Endodermal cell (in vitro differentiated cells): ENCODE results near the gene CDC42BPG. TPM values are rescaled to one million over a fixed set of nuclear protein-coding genes. Genes with fewer than 3 reads are reported as not detected.
A peak's percentile ranks its signal among the peaks of the same experiment; 100 is the strongest.

Source experiments
- DNase-seq: peaks from one replicate; pipeline ENCODE4 v3.0.0-alpha.2; 2017
- H3K27ac ChIP-seq: 2 replicates; pipeline ENCODE4 v1.5.1; 2013; ENCODE audit warnings: mild to moderate bottlenecking, low read depth, low read length, moderate library complexity
- H3K27me3 ChIP-seq: 2 replicates; pipeline ENCODE4 v1.6.1; 2013; ENCODE audit warnings: mild to moderate bottlenecking, low read length, moderate library complexity; ENCODE audit not compliant: insufficient read depth, control insufficient read depth, poor library complexity, severe bottlenecking
- H3K36me3 ChIP-seq: 2 replicates; pipeline ENCODE4 v1.7.0; 2013; ENCODE audit warnings: mild to moderate bottlenecking, low read length, moderate library complexity; ENCODE audit not compliant: control insufficient read depth, insufficient read depth
- H3K4me1 ChIP-seq: one replicate; pipeline ENCODE4 v1.7.0; 2013; ENCODE audit warnings: low read length; ENCODE audit not compliant: control insufficient read depth, insufficient read depth
- H3K4me3 ChIP-seq: 2 replicates; pipeline ENCODE4 v1.5.1; 2013; ENCODE audit warnings: mild to moderate bottlenecking, low read length, moderate library complexity
- H3K9ac ChIP-seq: 2 replicates; pipeline ENCODE4 v1.6.1; 2013; ENCODE audit warnings: mild to moderate bottlenecking, low read length, moderate library complexity; ENCODE audit not compliant: poor library complexity, severe bottlenecking; ENCODE audit errors: extremely low read depth
- H3K9me3 ChIP-seq: 2 replicates; pipeline ENCODE4 v1.6.1; 2013; ENCODE audit warnings: mild to moderate bottlenecking, low read length, moderate library complexity; ENCODE audit not compliant: control insufficient read depth
- H3K27ac Mint-ChIP-seq: 2 replicates; pipeline ENCODE4 v1.8.0; 2020; ENCODE audit warnings: mixed read lengths
- H3K27me3 Mint-ChIP-seq: 2 replicates; pipeline ENCODE4 v1.8.0; 2021; ENCODE audit warnings: mild to moderate bottlenecking, mixed read lengths; ENCODE audit not compliant: insufficient read depth
- H3K36me3 Mint-ChIP-seq: 2 replicates; pipeline ENCODE4 v1.8.0; 2020; ENCODE audit warnings: low read depth, mixed read lengths
- H3K4me1 Mint-ChIP-seq: 2 replicates; pipeline ENCODE4 v1.8.0; 2020; ENCODE audit warnings: mixed read lengths
- H3K4me3 Mint-ChIP-seq: 2 replicates; pipeline ENCODE4 v1.8.0; 2020; ENCODE audit warnings: mild to moderate bottlenecking, moderate library complexity, mixed read lengths
- H3K9me3 Mint-ChIP-seq: 2 replicates; pipeline ENCODE4 v1.8.0; 2020; ENCODE audit warnings: mild to moderate bottlenecking, mixed read lengths
- WGBS, 2 experiments: methylation state at CpG; one replicate each; pipeline versions ENCODE4 v1.1.5 to v1.1.7; 2013; ENCODE audit warnings: missing lambda C conversion rate in 2 of 2, mixed read lengths in 1 of 2; ENCODE audit not compliant: insufficient coverage in 1 of 2, insufficient read length in 1 of 2; 5-methylcytosine and 5-hydroxymethylcytosine counted together
- total RNA-seq, 2 donors: library from RNA; stranded (reverse); fragmentation: NEBNext Ultra II Directional in 1 of 2; extraction: Animal tissue kit (Norgen Biotek cat#: 25700) in 1 of 2; gene quantifications; 2 replicates in 1 of 2; 3 replicates in 1 of 2; pipeline ENCODE4 v1.2.1, GENCODE V29; 2021
- TF ChIP-seq, protein P1 (sequence below): fragments of 200-600 bp; sonication (generic); conservative IDR thresholded peaks from 2 replicates; pipeline ENCODE4 v1.5.0; 2021; ENCODE audit warnings: antibody characterized with exemption, mild to moderate bottlenecking

CDC42BPG gene
- total RNA-seq, 2 donors from 2014 or later = 11.1 to 12.6 TPM

DNA sequence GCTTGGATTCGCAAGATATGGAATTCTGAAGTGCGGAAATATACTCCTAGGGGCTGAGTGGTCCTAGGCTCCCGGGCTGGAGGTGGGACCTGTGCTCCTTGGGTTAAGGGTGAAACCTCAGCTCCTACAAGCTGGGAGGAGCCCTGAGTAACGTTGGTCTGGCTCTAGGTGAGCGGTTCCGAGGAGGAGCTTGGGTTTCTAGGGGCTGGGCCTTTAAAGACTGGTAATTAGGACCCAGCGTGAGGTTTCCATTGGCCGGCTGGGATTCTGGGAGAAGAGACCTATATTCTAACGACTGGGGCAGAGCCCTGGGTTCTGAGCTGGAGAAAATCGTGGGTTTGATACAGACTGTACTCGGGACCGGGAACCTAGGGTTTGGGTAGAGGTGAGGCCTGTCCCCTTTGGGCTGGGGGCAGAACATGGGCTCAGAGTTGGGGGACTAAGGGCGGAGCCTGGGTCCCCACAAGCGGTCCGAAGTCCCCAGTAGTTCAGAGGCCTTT, 40.6 kb downstream of the CDC42BPG start:
- 38 to 54% methylated on average over 11 to 15 of the region's 15 CpGs for WGBS, 2 experiments
- H3K9ac ChIP-seq = peak overlapping the region; percentile 71
- TF ChIP-seq, protein P1, sequence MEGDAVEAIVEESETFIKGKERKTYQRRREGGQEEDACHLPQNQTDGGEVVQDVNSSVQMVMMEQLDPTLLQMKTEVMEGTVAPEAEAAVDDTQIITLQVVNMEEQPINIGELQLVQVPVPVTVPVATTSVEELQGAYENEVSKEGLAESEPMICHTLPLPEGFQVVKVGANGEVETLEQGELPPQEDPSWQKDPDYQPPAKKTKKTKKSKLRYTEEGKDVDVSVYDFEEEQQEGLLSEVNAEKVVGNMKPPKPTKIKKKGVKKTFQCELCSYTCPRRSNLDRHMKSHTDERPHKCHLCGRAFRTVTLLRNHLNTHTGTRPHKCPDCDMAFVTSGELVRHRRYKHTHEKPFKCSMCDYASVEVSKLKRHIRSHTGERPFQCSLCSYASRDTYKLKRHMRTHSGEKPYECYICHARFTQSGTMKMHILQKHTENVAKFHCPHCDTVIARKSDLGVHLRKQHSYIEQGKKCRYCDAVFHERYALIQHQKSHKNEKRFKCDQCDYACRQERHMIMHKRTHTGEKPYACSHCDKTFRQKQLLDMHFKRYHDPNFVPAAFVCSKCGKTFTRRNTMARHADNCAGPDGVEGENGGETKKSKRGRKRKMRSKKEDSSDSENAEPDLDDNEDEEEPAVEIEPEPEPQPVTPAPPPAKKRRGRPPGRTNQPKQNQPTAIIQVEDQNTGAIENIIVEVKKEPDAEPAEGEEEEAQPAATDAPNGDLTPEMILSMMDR = no peak
- H3K36me3 ChIP-seq = peaks cover 31% of the 10 kb centered on the region
- no peaks in the 10 kb centered on the region for H3K27me3 ChIP-seq
- H3K9me3 ChIP-seq = no peaks in the 10 kb centered on the region
- no peaks in the 10 kb centered on the region for H3K4me1 ChIP-seq
- no peaks in the 10 kb centered on the region for H3K27me3 Mint-ChIP-seq
- DNase-seq = peak; percentile 87
- H3K36me3 Mint-ChIP-seq = peaks cover 22% of the 10 kb centered on the region
- H3K9me3 Mint-ChIP-seq = no peaks in the 10 kb centered on the region
- peak overlapping the region; percentile 96 for H3K27ac Mint-ChIP-seq
- peaks cover 8% of the 10 kb centered on the region for H3K4me1 Mint-ChIP-seq
- H3K4me3 ChIP-seq = peak overlapping the region; percentile 86
- H3K27ac ChIP-seq = peak overlapping the region; percentile 42
- H3K4me3 Mint-ChIP-seq = peak overlapping the region; percentile 76

DNA sequence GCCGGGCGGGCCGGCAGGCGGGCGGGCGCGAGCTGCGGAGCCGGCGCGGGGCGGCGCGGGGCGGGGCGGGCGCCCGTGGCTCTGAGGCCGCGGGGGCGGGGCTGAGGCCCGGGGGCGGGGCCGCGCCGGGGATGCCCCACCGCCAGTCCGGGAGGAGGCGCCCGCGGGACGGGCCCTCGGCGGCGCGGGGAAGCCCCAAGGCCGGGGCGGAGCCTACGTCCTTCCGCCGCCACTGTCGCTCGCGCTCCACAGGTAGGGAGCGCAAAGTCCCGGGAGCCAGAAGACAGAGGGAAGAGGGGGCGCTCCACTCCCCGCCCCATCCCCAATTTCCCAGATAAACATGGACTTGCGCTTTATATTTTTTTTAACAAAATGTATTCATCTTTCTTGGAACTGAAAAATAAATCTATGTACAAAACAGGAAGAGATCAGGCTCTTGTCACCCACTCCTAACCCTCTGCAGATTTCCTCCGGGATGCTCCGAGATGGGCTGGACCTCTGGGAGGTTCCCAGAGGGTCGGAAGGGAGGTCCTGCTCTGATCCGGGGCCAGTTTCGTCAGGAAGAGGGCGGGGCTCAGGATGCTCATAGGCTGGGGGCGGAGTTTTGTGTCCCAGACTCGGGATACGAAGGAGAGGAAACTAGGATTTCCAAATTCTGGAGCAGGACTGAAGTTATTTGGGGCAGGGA, 41.2 kb downstream of the CDC42BPG start, which contains the start of gene MAP4K2:
Gene MAP4K2, minus strand, starts transcription at position 57 of the 688 bp plus-strand sequence. CDS start 65 bp downstream, outside the sequence.
- H3K36me3 Mint-ChIP-seq = peaks cover 21% of the 10 kb centered on the region
- Histone ChIP-seq H3K4me3 (peak within 1 kb of the TSS; percentile 86), H3K27me3 (no peaks in the 10 kb centered on the region), H3K36me3 (peaks cover 31% of the 10 kb centered on the region), H3K9me3 (no peaks in the 10 kb centered on the region), H3K4me1 (no peaks in the 10 kb centered on the region), H3K27ac (peak within 1 kb of the TSS; percentile 42), H3K9ac (peak within 1 kb of the TSS; percentile 71)
- peak within 1 kb of the TSS; percentile 96 for H3K27ac Mint-ChIP-seq
- H3K27me3 Mint-ChIP-seq = no peaks in the 10 kb centered on the region
- H3K4me3 Mint-ChIP-seq = peak within 1 kb of the TSS; percentile 76
- peak; percentile 94 for DNase-seq
- TF ChIP-seq, protein P1 = peak; percentile 49
- peaks cover 8% of the 10 kb centered on the region for H3K4me1 Mint-ChIP-seq
- no peaks in the 10 kb centered on the region for H3K9me3 Mint-ChIP-seq
- WGBS, 2 experiments = 0 to 2% methylated on average over 26 to 55 of the region's 58 CpGs

DNA sequence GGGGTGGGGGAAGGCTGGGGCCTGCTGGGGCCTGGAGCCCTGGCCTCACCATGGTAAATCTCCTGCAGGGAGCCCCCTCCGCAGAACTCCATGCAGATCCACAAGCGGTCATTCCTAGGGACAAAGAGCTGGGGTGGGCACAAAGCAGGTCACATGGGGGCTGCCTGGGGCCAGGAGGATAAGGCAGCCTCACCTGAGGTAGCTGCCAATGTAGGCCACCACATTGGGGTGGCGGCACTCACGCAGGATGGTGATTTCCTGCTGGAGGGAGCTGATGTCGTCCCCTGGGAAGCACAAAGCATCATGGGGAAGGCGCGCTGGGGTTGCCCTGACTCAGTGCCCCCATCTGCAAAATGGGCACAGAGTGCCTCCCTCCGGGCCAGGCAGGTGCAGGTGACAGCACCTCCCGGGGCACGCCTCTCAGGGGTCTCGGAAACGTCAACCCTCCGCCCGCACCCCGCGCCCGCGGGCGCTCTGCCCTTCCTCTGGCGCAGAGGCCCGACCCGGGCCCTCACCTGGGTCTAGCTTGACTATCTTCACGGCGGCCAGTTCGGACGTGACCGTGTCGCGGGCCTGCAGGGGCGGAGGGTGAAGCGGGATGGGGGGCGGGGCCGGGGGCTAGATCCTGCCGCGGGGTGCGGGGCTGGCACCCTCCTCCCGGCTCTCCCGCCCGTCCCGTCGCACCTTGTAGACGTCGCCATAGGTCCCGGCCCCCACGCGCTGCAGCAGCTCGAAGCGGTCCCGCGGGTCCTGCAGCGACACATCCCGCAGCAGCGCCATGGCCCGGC, 41.9 kb downstream of the CDC42BPG start:
- peak overlapping the region; percentile 75 for H3K4me3 ChIP-seq
- H3K27ac ChIP-seq = no peak overlapping the region
- Mint-ChIP-seq H3K4me1 (peaks cover 8% of the 10 kb centered on the region), H3K36me3 (peaks cover 18% of the 10 kb centered on the region), H3K27me3 (no peaks in the 10 kb centered on the region), H3K9me3 (no peaks in the 10 kb centered on the region), H3K4me3 (peak overlapping the region; percentile 76), H3K27ac (no peak overlapping the region)
- WGBS, 2 experiments = 13 to 33% methylated on average over 15 to 54 of the region's 54 CpGs
- TF ChIP-seq, protein P1 = no peak
- H3K9ac ChIP-seq = peak overlapping the region; percentile 6
- no peak for DNase-seq
- H3K9me3 ChIP-seq = no peaks in the 10 kb centered on the region
- peaks cover 27% of the 10 kb centered on the region for H3K36me3 ChIP-seq
- no peaks in the 10 kb centered on the region for H3K27me3 ChIP-seq
- H3K4me1 ChIP-seq = no peaks in the 10 kb centered on the region
